IMR-90 (cell line): ENCODE results near the gene BRD4. TPM values are rescaled to one million over a fixed set of nuclear protein-coding genes. Genes with fewer than 3 reads are reported as not detected.

Experiments
- ATAC-seq: fragments of 200-7000 bp; cut with Tn5 transposase; 2 replicates; pipeline ENCODE4 v1.9.1; 2020; ENCODE audit warnings: low read depth, mild to moderate bottlenecking, moderate library complexity
- BruUV-seq: library from RNA; stranded (reverse); fragments of 400-500 nt; replicated peaks from 2 replicates; lab custom pipeline; 2021; lab: Mats Ljungman, UMichigan
- CTCF ChIA-PET: fragments of 300-600 bp; formaldehyde crosslinking; extraction: SDS; loops from one replicate; lab custom pipeline; 2021; ENCODE audit warnings: antibody characterized with exemption; lab: Yijun Ruan, JAX
- POLR2A ChIA-PET: fragments of 300-600 bp; sonication (Branson Sonifier 250); formaldehyde crosslinking; loops from one replicate; lab custom pipeline; 2022; ENCODE audit warnings: antibody characterized with exemption; ENCODE audit not compliant: unreplicated experiment; lab: Charles Lee
- DNase-seq: peaks from one replicate; pipeline ENCODE4 v3.0.0; 2013
- H2AFZ ChIP-seq: replicated peaks from 2 replicates; pipeline ENCODE3; 2013; ENCODE audit warnings: low read length, mild to moderate bottlenecking; ENCODE audit not compliant: poor library complexity
- H2AK5ac ChIP-seq: 2 replicates; pipeline ENCODE4 v1.6.1; 2013; ENCODE audit warnings: low read depth, low read length, inconsistent platforms
- H2AK9ac ChIP-seq: replicated peaks from 2 replicates; pipeline ENCODE3; 2013; ENCODE audit warnings: mild to moderate bottlenecking, low read depth, low read length, moderate library complexity; ENCODE audit not compliant: poor library complexity
- H2BK120ac ChIP-seq: 2 replicates; pipeline ENCODE4 v1.6.1; 2013; ENCODE audit warnings: low read depth, low read length, inconsistent platforms
- H2BK15ac ChIP-seq: 3 replicates; pipeline ENCODE4 v1.6.1; 2013; ENCODE audit warnings: low read depth, low read length, inconsistent platforms
- H2BK20ac ChIP-seq: 2 replicates; pipeline ENCODE4 v1.6.1; 2013; ENCODE audit warnings: low read depth, mild to moderate bottlenecking, inconsistent platforms, low read length, moderate library complexity
- H2BK5ac ChIP-seq: 2 replicates; pipeline ENCODE4 v1.6.1; 2013; ENCODE audit warnings: mild to moderate bottlenecking, low read depth, low read length, inconsistent platforms; ENCODE audit not compliant: poor library complexity, severe bottlenecking
- H3K14ac ChIP-seq: replicated peaks from 2 replicates; pipeline ENCODE4 v1.6.1; 2013; ENCODE audit warnings: low read depth, low read length, inconsistent platforms
- H3K18ac ChIP-seq: 2 replicates; pipeline ENCODE4 v1.6.1; 2013; ENCODE audit warnings: low read depth, low read length, control low read depth
- H3K23ac ChIP-seq: 2 replicates; pipeline ENCODE4 v1.6.1; 2013; ENCODE audit warnings: low read depth, low read length, inconsistent platforms
- H3K27ac ChIP-seq: 2 replicates; pipeline ENCODE4 v1.5.1; 2013; ENCODE audit warnings: mild to moderate bottlenecking, control low read depth, low read length; ENCODE audit not compliant: insufficient read depth
- H3K27me3 ChIP-seq: 2 replicates; pipeline ENCODE4 v1.6.1; 2013; ENCODE audit warnings: low read length; ENCODE audit not compliant: control insufficient read depth, insufficient read depth
- H3K36me3 ChIP-seq: 2 replicates; pipeline ENCODE4 v1.6.1; 2013; ENCODE audit warnings: low read length, mixed read lengths; ENCODE audit not compliant: control insufficient read depth, insufficient read depth
- H3K4ac ChIP-seq: 2 replicates; pipeline ENCODE4 v1.6.1; 2013; ENCODE audit warnings: low read depth, low read length, inconsistent platforms
- H3K4me1 ChIP-seq: 2 replicates; pipeline ENCODE4 v1.6.1; 2013; ENCODE audit warnings: low read length, mixed read lengths; ENCODE audit not compliant: control insufficient read depth, insufficient read depth
- H3K4me2 ChIP-seq: 2 replicates; pipeline ENCODE4 v1.6.1; 2013; ENCODE audit warnings: low read depth, mild to moderate bottlenecking, control low read depth, low read length, moderate library complexity
- H3K4me3 ChIP-seq: 2 replicates; pipeline ENCODE4 v1.5.1; 2013; ENCODE audit warnings: low read depth, mild to moderate bottlenecking, control low read depth, low read length, moderate library complexity; ENCODE audit not compliant: insufficient read depth
- H3K56ac ChIP-seq: 2 replicates; pipeline ENCODE4 v1.6.1; 2013; ENCODE audit warnings: low read length, inconsistent platforms; ENCODE audit not compliant: insufficient read depth; ENCODE audit errors: extremely low read depth
- H3K79me1 ChIP-seq, 2 experiments: 2 replicates each; pipeline ENCODE4 v1.6.1; 2013; ENCODE audit warnings: low read length in 2 of 2, inconsistent platforms in 1 of 2, low read depth in 1 of 2
- H3K9ac ChIP-seq: 2 replicates; pipeline ENCODE4 v1.6.1; 2013; ENCODE audit warnings: low read depth, low read length, control low read depth
- H3K9me1 ChIP-seq: 2 replicates; pipeline ENCODE4 v1.6.1; 2013; ENCODE audit warnings: low read length, inconsistent platforms; ENCODE audit not compliant: insufficient read depth
- H3K9me3 ChIP-seq: 2 replicates; pipeline ENCODE4 v1.6.1; 2013; ENCODE audit warnings: low read length; ENCODE audit not compliant: control insufficient read depth, insufficient read depth
- H4K20me1 ChIP-seq: 2 replicates; pipeline ENCODE4 v1.6.1; 2013; ENCODE audit warnings: low read length, inconsistent platforms; ENCODE audit not compliant: insufficient read depth
- H4K5ac ChIP-seq: 2 replicates; pipeline ENCODE4 v1.6.1; 2013; ENCODE audit warnings: mild to moderate bottlenecking, low read depth, low read length, control low read depth
- H4K8ac ChIP-seq, 2 experiments: 2 replicates each; pipeline ENCODE4 v1.6.1; 2013; ENCODE audit warnings: low read depth in 2 of 2, low read length in 2 of 2, control low read depth in 1 of 2, inconsistent platforms in 1 of 2
- H4K91ac ChIP-seq: 2 replicates; pipeline ENCODE4 v1.6.1; 2013; ENCODE audit warnings: low read depth, low read length, inconsistent platforms; ENCODE audit not compliant: insufficient read depth
- BHLHE40 ChIP-seq: fragments of 150-350 bp; IDR thresholded peaks from 2 replicates; pipeline ENCODE4 v1.6.1; 2016; ENCODE audit warnings: mild to moderate bottlenecking, low read depth, low read length
- CEBPB ChIP-seq: IDR thresholded peaks from 2 replicates; pipeline ENCODE4 v1.6.1; 2012; ENCODE audit warnings: low read depth, low read length, improper control_type of control experiment
- FOS ChIP-seq: fragments of 150-350 bp; IDR thresholded peaks from 2 replicates; pipeline ENCODE4 v1.6.1; 2016; ENCODE audit warnings: low read depth, low read length
- WGBS, 2 experiments: methylation state at CpG; one replicate each; pipeline versions ENCODE4 v1.1.5 to v1.1.7; 2013; ENCODE audit warnings: missing lambda C conversion rate in 2 of 2; ENCODE audit not compliant: insufficient read length in 1 of 2; ENCODE audit errors: extremely low coverage in 2 of 2; 5-methylcytosine and 5-hydroxymethylcytosine counted together
- dilution Hi-C: fragments of 300-500 bp; cut with HindIII; formaldehyde crosslinking; loops from one replicate; pipeline ENCODE4 v1.14.3; 2018; ENCODE audit warnings: low sequenced_read_pairs; ENCODE audit not compliant: unreplicated experiment
- in situ Hi-C: fragments of 300-500 bp; cut with MboI; formaldehyde crosslinking; loops from 3 replicates; pipeline ENCODE4 v1.14.3; 2019; ENCODE audit warnings: low sequenced_read_pairs, inconsistent platforms, mixed read lengths
- intact Hi-C: fragments of 100-400 bp; cut with micrococcal nuclease; formaldehyde crosslinking; loops from 2 replicates; pipeline ENCODE4 v1.10.0; 2022
- polyA plus RNA-seq, 3 experiments: library from polyadenylated mRNA; depleted of rRNA; stranded (reverse); fragments of >200 nt; gene quantifications; 2 replicates each; pipeline ENCODE4 v1.2.3, GENCODE V29; 2012; ENCODE audit warnings: low replicate concordance in 1 of 3
- total RNA-seq: library from RNA; depleted of rRNA; stranded (reverse); fragments of >200 nt; gene quantifications from 2 replicates; pipeline ENCODE4 v1.2.3, GENCODE V29; 2012

BRD4 gene
- total and polyA plus RNA-seq, 2 of the 4 experiments (the other 2 are of a cell fraction), result 7.0 to 21.1 TPM

GRCh38 chr19:15299568-15300409 is 32.5 kb downstream of the BRD4 start:
- Histone ChIP-seq H3K4me2 (0 out of 2 replicates have a peak overlapping the region, but pooled peaks have one; percentile 11), H3K4me1 (peaks cover 49% of the 10 kb centered on the region), H3K4ac (peak overlapping the region; percentile 75), H2BK5ac (peak overlapping the region; percentile 42), H3K36me3 (peaks cover 1% of the 10 kb centered on the region; the same call in 1 of the 2 replicates), H2AK5ac (peak overlapping the region; percentile 80), H3K56ac (no peak overlapping the region), H4K8ac (peak overlapping the region in 1 of 2 experiments; percentile 53; a peak in 2 of 4 replicates), H3K18ac (no peak overlapping the region), H3K27me3 (no peaks in the 10 kb centered on the region), H4K91ac (peak overlapping the region; percentile 66), H2AFZ (peak overlapping the region; percentile 44), H3K23ac (peak overlapping the region; percentile 61), H2AK9ac (peak overlapping the region; percentile 87), H2BK20ac (peak overlapping the region; percentile 59; the same call in 1 of the 2 replicates), H3K4me3 (no peak overlapping the region), H3K27ac (peak overlapping the region; percentile 56), H4K20me1 (peaks cover 98% of the 10 kb centered on the region), H3K9ac (no peak overlapping the region), H2BK120ac (peak overlapping the region; percentile 75), H3K9me1 (peaks cover 60% of the 10 kb centered on the region), H2BK15ac (peak overlapping the region; percentile 70; the same call in 1 of the 3 replicates), H3K14ac (peak overlapping the region; percentile 14), H3K9me3 (no peaks in the 10 kb centered on the region), H3K79me1 (peaks cover 9 to 84% of the 10 kb centered on the region in 2 experiments; a peak in 2 of 4 replicates), H4K5ac (peak overlapping the region; percentile 5; the same call in 1 of the 2 replicates)
- DNase-seq, result peak; percentile 89
- dilution Hi-C loops, result no loop called here
- ATAC-seq, result peak; percentile 33
- ChIA-PET POLR2A (interaction anchor here (0.6 kb wide), 1 partner anchor 23 kb away, joined by 4 read pairs; no protein-coding TSS in a partner anchor), CTCF (interaction anchor here (0.6 kb wide), 2 partner anchors 13 to 137 kb away, joined by 3 read pairs; no protein-coding TSS in a partner anchor)
- in situ Hi-C loops, result no loop called here
- BruUV-seq, result no TSS peak
- TF ChIP-seq CEBPB (no peak), FOS (0 out of 2 replicates have a peak, but pooled peaks have one; percentile 21), BHLHE40 (0 out of 2 replicates have a peak, but pooled peaks have one; percentile 26)
- 0% methylated on average over 1 of the region's 12 CpGs; no CpG with 5 or more reads in 1 of the 2 experiments for whole genome bisulfite sequencing, 2 experiments
- intact Hi-C loops, result no loop called here
